Suprapubic skin (tissue), 4 donors: ENCODE results near the gene PROZ. TPM values are rescaled to one million over a fixed set of nuclear protein-coding genes. Genes with fewer than 3 reads are reported as not detected.

Experiments used
- DNase-seq, 2 donors: peaks; one replicate each; pipeline ENCODE4 v3.0.0-alpha.2; 2019; ENCODE audit warnings: low spot score in 2 of 2
- H3K27ac ChIP-seq: fragments of 200-600 bp; sonication (generic); one replicate; pipeline ENCODE4 v1.5.1; 2019
- H3K27me3 ChIP-seq: fragments of 200-600 bp; sonication (generic); one replicate; pipeline ENCODE4 v1.5.1; 2019
- H3K36me3 ChIP-seq: fragments of 200-600 bp; sonication (generic); one replicate; pipeline ENCODE4 v1.5.1; 2019
- H3K4me1 ChIP-seq: fragments of 200-600 bp; sonication (generic); one replicate; pipeline ENCODE4 v1.5.1; 2019
- H3K4me3 ChIP-seq: fragments of 200-600 bp; sonication (generic); one replicate; pipeline ENCODE4 v1.5.1; 2019; ENCODE audit warnings: mild to moderate bottlenecking
- H3K9me3 ChIP-seq: fragments of 200-600 bp; sonication (generic); one replicate; pipeline ENCODE4 v1.5.1; 2019
- CTCF ChIP-seq, 2 donors: fragments of 200-600 bp in 1 of 2; fragments of 450-650 bp in 1 of 2; sonication (generic) in 1 of 2; IDR thresholded peaks; one replicate each; pipeline ENCODE4 v1.5.1; 2016 to 2019; ENCODE audit warnings: antibody characterized with exemption in 2 of 2, mild to moderate bottlenecking in 1 of 2, moderate library complexity in 1 of 2
- EP300 ChIP-seq: sonication (generic); formaldehyde crosslinking; IDR thresholded peaks from one replicate; pipeline ENCODE4 v1.6.1; 2017; ENCODE audit warnings: antibody characterized with exemption
- POLR2A ChIP-seq, 2 donors: fragments of 450-650 bp; IDR thresholded peaks; one replicate each; pipeline ENCODE4 v1.6.1; 2017; ENCODE audit warnings: antibody characterized with exemption in 2 of 2, mild to moderate bottlenecking in 2 of 2, moderate library complexity in 2 of 2
- POLR2AphosphoS5 ChIP-seq, 3 donors: sonication (generic); formaldehyde crosslinking; IDR thresholded peaks; one replicate each; pipeline ENCODE4 v1.6.1; 2017; ENCODE audit warnings: antibody characterized with exemption in 3 of 3
- WGBS: methylation state at CpG from one replicate; pipeline ENCODE4 v1.1.5; 2018; 5-methylcytosine and 5-hydroxymethylcytosine counted together
- total RNA-seq, 4 donors: library from RNA; depleted of rRNA; stranded (reverse); fragments of >200 nt; gene quantifications; one replicate each; pipeline ENCODE4 v1.1.0, GENCODE V29; 2016

The PROZ gene
- total RNA-seq, 4 donors from 2014 or later: not detected

- H3K4me1 ChIP-seq: peaks cover 15% of the 10 kb centered on the region
- 65% methylated on average over 7 of the region's 9 CpGs for WGBS
- peak in 1 of 2 donors; percentile 52 for DNase-seq
- TF ChIP-seq POLR2A (IDR thresholded peaks at IDR 0.05) (no peak), CTCF (IDR thresholded peaks at IDR 0.05) (no peak), EP300 (no peak), POLR2AphosphoS5 (IDR thresholded peaks at IDR 0.05) (no peak)
- peaks cover 21% of the 10 kb centered on the region for H3K27me3 ChIP-seq
- no peak overlapping the region for H3K27ac ChIP-seq
- no peaks in the 10 kb centered on the region for H3K36me3 ChIP-seq
- H3K4me3 ChIP-seq: no peak overlapping the region
- H3K9me3 ChIP-seq: no peaks in the 10 kb centered on the region
Observed at GRCh38 chr13:113112893-113113845, 45.3 kb upstream of the PROZ start.

DNA sequence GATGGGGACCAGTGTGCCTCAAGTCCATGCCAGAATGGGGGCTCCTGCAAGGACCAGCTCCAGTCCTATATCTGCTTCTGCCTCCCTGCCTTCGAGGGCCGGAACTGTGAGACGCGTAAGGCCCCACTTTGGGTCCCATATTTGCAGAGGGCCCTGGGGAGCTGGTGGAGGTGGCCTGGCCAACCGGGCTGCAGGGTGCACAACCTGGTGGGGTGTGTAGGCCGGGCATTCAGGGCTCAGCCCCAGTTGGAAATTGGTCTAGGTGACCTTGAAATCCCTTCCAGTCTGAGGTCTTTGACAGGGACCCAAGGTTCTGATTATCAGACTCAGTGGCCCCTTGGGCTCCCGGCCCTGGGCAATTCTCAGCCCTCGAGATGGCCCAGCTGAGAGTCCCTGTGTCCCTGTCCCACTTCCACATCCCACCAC is 44.6 kb upstream of the PROZ start:
- DNase-seq: peak in 1 of 2 donors; percentile 79
- H3K9me3 ChIP-seq: no peaks in the 10 kb centered on the region

GRCh38 chr13:113114511-113115362 is 43.7 kb upstream of the PROZ start:
- H3K4me1 ChIP-seq: peaks cover 13% of the 10 kb centered on the region
- TF ChIP-seq EP300 (no peak), CTCF (IDR thresholded peaks at IDR 0.05) (no peak), POLR2AphosphoS5 (IDR thresholded peaks at IDR 0.05) (no peak), POLR2A (IDR thresholded peaks at IDR 0.05) (no peak)
- H3K9me3 ChIP-seq: no peaks in the 10 kb centered on the region
- 94% methylated on average over 15 of the region's 17 CpGs for WGBS
- H3K4me3 ChIP-seq: no peak overlapping the region
- DNase-seq: peak; percentile 29 to 64
- H3K27me3 ChIP-seq: peaks cover 18% of the 10 kb centered on the region
- no peak overlapping the region for H3K27ac ChIP-seq
- no peaks in the 10 kb centered on the region for H3K36me3 ChIP-seq

More for the DNA sequence above, 44.6 kb upstream of the PROZ start:
- Histone ChIP-seq H3K27me3 (peaks cover 25% of the 10 kb centered on the region), H3K4me3 (no peak overlapping the region), H3K4me1 (peaks cover 15% of the 10 kb centered on the region), H3K27ac (no peak overlapping the region), H3K36me3 (no peaks in the 10 kb centered on the region)
- WGBS: 95% methylated on average over 6 of the region's 8 CpGs
- TF ChIP-seq POLR2AphosphoS5 (IDR thresholded peaks at IDR 0.05) (no peak), CTCF (IDR thresholded peaks at IDR 0.05) (no peak), POLR2A (IDR thresholded peaks at IDR 0.05) (no peak), EP300 (no peak)

GRCh38 chr13:113115363-113116205 is 42.9 kb upstream of the PROZ start:
- TF ChIP-seq EP300 (no peak), POLR2A (IDR thresholded peaks at IDR 0.05) (no peak), CTCF (IDR thresholded peaks at IDR 0.05) (no peak), POLR2AphosphoS5 (IDR thresholded peaks at IDR 0.05) (no peak)
- WGBS: 76% methylated on average over 9 of the region's 21 CpGs
- Histone ChIP-seq H3K27ac (no peak overlapping the region), H3K9me3 (no peaks in the 10 kb centered on the region), H3K4me1 (peaks cover 4% of the 10 kb centered on the region), H3K4me3 (no peak overlapping the region), H3K36me3 (no peaks in the 10 kb centered on the region), H3K27me3 (peaks cover 10% of the 10 kb centered on the region)
- peak; percentile 52 to 59 for DNase-seq
